ENCODE measurements around the gene MYPOP.
"Not testable (repeated sequence)": the region's sequence is repeated elsewhere in the genome, so short reads cannot be mapped to it uniquely, and the experiment has no call there.

The MYPOP gene

GRCh38 chr19:45882652-45883585, 19.5 kb downstream of the MYPOP start:
- DNase-seq, result no peak

GRCh38 chr19:45881909-45882528, 20.4 kb downstream of the MYPOP start:
- no peak for DNase-seq

- DNase-seq, result no peak
Observed at GRCh38 chr19:45881082-45881908, 21.1 kb downstream of the MYPOP start.

- DNase-seq, result no peak
Observed at GRCh38 chr19:45879971-45880370, 22.4 kb downstream of the MYPOP start.

- no peak for DNase-seq
Observed at GRCh38 chr19:45879055-45879454, 23.4 kb downstream of the MYPOP start.

GRCh38 chr19:45878043-45878794, 24.2 kb downstream of the MYPOP start:
- no peak for DNase-seq

- DNase-seq, result no peak
Observed at GRCh38 chr19:45876411-45877197, 25.8 kb downstream of the MYPOP start.

- no peak for DNase-seq
Observed at GRCh38 chr19:45876161-45876410, 26.3 kb downstream of the MYPOP start.

GRCh38 chr19:45874620-45874966, 27.8 kb downstream of the MYPOP start:
- DNase-seq, result no peak

- DNase-seq, result no peak
Observed at GRCh38 chr19:45873219-45873772, 29.1 kb downstream of the MYPOP start.

- no peak for DNase-seq
Observed at GRCh38 chr19:45872095-45872919, 30.1 kb downstream of the MYPOP start.

- no peak for DNase-seq
Observed at GRCh38 chr19:45870798-45871197, 31.6 kb downstream of the MYPOP start.

GRCh38 chr19:45867241-45867640, 35.2 kb downstream of the MYPOP start:
- DNase-seq, result not testable (repeated sequence)

GRCh38 chr19:45866400-45867176, 35.8 kb downstream of the MYPOP start:
- no peak for DNase-seq

GRCh38 chr19:45865269-45865948, 37.0 kb downstream of the MYPOP start:
- DNase-seq, result no peak

GRCh38 chr19:45864629-45865082, 37.8 kb downstream of the MYPOP start:
- DNase-seq, result no peak

GRCh38 chr19:45863840-45864628, 38.4 kb downstream of the MYPOP start, which contains the start of gene FOXA3:
Gene FOXA3, plus strand, starts transcription at chr19:45864326. Its CDS starts 131 bp downstream, at chr19:45864457.
- no peak for DNase-seq

GRCh38 chr19:45863335-45863839, 39.0 kb downstream of the MYPOP start:
- no peak for DNase-seq
